Lower leg skin (tissue), 4 donors: ENCODE measurements around the gene SEMA6D. TPM values are rescaled to one million over a fixed set of nuclear protein-coding genes. Genes with fewer than 3 reads are reported as not detected.

Source experiments
- DNase-seq, 2 donors: peaks; one replicate each; pipeline ENCODE4 v3.0.0-alpha.2; 2019; ENCODE audit warnings: low spot score in 2 of 2
- H3K4me3 ChIP-seq: fragments of 200-600 bp; sonication (generic); 2 replicates; pipeline ENCODE4 v1.5.1; 2017; ENCODE audit warnings: mild to moderate bottlenecking, low read depth; ENCODE audit not compliant: poor library complexity, severe bottlenecking
- POLR2A ChIP-seq, 2 donors: fragments of 450-650 bp; IDR thresholded peaks; one replicate each; pipeline ENCODE4 v1.6.1; 2016 to 2017; ENCODE audit warnings: antibody characterized with exemption in 2 of 2, mild to moderate bottlenecking in 1 of 2, moderate library complexity in 1 of 2
- WGBS, 2 donors: methylation state at CpG; one replicate each; pipeline ENCODE4 v1.1.5; 2018; 5-methylcytosine and 5-hydroxymethylcytosine counted together
- intact Hi-C: fragments of 100-400 bp; cut with DNase I; formaldehyde crosslinking; loops from one replicate; pipeline ENCODE4 v1.15.0; 2023; ENCODE audit warnings: low total_unique reads
- total RNA-seq, 4 donors: library from RNA; depleted of rRNA; stranded (reverse); fragments of >200 nt; gene quantifications; one replicate each; pipeline ENCODE4 v1.1.0, GENCODE V29; 2016
- TF ChIP-seq, protein P1 (sequence below), 3 donors: fragments of 450-650 bp; IDR thresholded peaks; one replicate each; pipeline ENCODE4 v1.5.1; 2016; ENCODE audit warnings: antibody characterized with exemption in 3 of 3, mild to moderate bottlenecking in 3 of 3, moderate library complexity in 2 of 3

SEMA6D gene
- total RNA-seq, 4 donors from 2014 or later: 5.6 to 15.0 (median 6.6) TPM

DNA sequence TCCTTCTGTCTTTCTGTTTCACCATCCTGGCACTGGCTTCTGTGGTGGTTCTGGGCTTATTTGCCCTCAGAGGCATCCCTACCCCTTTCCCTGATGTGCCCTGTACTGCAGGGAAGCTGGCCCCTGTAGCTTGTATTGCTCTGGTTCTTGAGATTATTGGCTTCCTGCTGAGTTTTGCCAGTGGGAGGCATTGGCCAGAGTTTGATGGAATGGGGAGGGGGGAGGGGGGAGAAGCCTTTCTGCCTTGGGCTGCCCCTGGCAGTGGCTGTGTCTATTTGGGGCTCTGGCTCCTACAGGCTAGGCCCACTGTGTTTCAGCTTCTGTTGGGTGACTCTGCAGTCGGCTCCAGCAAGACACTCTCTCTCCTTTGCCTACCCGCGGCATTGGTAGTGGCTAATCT is 41.6 kb upstream of the SEMA6D start:
- WGBS, 2 donors: 79 to 91% methylated on average over 3 of the region's 3 CpGs

DNA sequence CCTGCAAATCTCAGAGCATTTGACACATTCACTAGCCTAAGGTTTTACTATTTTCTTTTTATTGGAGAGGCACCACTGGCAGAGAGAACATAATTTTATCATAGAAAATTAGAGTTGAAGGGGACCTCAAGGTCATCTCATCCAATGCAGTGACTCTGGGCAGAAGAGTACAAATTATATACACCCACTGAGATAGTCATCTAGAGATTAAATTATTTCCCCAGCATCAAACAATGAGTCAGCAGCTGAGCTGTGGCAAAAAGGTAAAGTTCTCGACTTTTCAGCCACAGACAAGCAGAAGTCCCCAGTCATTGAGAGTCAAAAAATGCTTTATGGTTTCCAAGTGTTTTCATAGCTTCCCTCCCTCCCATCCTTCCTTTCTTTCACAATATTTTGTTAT is 39.3 kb upstream of the SEMA6D start:
- TF ChIP-seq, protein P1, sequence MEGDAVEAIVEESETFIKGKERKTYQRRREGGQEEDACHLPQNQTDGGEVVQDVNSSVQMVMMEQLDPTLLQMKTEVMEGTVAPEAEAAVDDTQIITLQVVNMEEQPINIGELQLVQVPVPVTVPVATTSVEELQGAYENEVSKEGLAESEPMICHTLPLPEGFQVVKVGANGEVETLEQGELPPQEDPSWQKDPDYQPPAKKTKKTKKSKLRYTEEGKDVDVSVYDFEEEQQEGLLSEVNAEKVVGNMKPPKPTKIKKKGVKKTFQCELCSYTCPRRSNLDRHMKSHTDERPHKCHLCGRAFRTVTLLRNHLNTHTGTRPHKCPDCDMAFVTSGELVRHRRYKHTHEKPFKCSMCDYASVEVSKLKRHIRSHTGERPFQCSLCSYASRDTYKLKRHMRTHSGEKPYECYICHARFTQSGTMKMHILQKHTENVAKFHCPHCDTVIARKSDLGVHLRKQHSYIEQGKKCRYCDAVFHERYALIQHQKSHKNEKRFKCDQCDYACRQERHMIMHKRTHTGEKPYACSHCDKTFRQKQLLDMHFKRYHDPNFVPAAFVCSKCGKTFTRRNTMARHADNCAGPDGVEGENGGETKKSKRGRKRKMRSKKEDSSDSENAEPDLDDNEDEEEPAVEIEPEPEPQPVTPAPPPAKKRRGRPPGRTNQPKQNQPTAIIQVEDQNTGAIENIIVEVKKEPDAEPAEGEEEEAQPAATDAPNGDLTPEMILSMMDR (IDR thresholded peaks at IDR 0.05): no peak
- TF ChIP-seq POLR2A (IDR thresholded peaks at IDR 0.05): no peak
- intact Hi-C loops: no loop called here
- WGBS, 2 donors: 47 to 59% methylated on average over 1 of the region's 1 CpG
- H3K4me3 ChIP-seq: no peak overlapping the region
- no peak for DNase-seq

More for the DNA sequence above, 41.6 kb upstream of the SEMA6D start:
- intact Hi-C loops: no loop called here
- H3K4me3 ChIP-seq: no peak overlapping the region
- no peak for TF ChIP-seq POLR2A (IDR thresholded peaks at IDR 0.05)
- TF ChIP-seq, protein P1 (IDR thresholded peaks at IDR 0.05): no peak
- DNase-seq: no peak

DNA sequence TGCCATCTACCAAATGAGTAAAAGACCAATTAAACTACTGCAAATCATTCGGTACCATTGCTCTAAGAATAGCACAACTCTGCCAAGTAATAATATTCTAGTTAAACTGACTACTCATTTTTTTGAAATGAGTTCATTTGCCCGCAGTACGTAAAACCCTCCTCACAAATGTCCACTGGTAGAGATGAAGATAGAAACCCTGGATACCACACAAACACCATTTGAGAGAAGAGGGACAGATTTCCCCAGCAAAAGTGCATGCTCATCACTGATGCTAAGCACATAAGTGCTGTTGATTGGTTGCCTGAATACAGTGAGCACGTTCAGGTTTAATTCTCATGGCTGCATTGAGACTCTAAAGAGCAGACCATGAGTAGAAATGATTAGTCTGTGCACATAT is 34.6 kb upstream of the SEMA6D start:
- DNase-seq: no peak
- no peak overlapping the region for H3K4me3 ChIP-seq
- TF ChIP-seq, protein P1 (IDR thresholded peaks at IDR 0.05): no peak
- TF ChIP-seq POLR2A (IDR thresholded peaks at IDR 0.05): no peak
- intact Hi-C loops: no loop called here
- WGBS, 2 donors: 85 to 98% methylated on average over 4 of the region's 4 CpGs

DNA sequence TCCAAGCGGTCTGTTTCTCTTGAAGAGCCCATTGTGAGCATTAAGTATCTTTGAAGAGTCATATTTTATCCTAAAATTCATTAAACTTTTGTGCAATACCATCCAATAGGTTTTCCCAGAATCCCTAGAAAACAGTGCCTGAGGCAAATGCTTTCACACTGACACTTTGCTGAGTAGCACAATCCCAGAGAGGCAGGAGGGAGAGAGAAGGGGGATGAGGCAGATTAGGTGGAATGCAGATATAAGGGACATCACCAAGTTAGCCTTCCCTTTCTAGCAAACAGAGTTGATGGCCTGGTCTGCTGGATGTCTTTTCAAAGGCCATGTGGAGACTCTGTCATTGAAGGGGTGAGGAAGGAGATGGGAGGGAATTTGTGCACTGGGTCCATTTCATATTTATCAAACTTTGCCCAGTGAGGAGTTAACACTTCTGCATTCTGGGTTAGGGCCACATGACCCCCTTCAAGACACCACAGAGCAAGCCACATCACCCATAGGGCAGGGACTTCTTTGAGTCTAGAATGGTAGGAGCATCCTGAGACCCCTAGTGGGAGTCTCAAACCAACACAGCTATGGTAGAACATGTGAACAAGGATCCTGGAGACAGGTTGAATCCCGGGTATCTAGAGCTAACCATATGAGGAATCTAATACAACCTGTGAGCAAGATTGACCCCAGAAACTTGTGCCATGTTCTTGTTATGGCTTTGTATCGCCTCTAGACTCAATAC is 32.0 kb upstream of the SEMA6D start:
- intact Hi-C loops: no loop called here
- no peak for DNase-seq
- WGBS, 2 donors: 79 to 90% methylated on average over 3 of the region's 3 CpGs
- no peak for TF ChIP-seq POLR2A (IDR thresholded peaks at IDR 0.05)
- H3K4me3 ChIP-seq: no peak overlapping the region

DNA sequence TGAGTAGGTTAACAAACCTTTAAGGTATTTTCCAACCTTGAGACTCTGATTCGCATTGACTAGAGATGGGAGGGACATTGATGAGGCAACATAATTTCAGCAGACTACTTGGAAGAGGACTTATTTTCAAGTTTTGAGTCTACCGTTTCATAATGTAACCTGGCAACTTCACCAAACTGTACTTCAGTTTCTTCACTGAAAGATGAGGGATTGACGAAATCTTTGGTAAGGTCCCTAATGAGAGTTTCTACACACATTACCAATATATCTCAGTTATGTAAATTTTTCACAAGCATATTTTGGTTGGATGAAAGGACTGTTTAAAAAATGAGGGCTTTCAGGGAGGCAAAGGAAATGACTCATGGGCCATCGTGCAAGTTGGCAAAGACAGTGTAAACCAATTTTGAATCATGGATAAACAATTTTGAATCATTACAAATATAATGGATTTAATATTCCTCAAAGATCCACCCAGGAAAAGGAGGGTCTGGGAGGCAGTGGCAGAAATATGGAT is 28.7 kb upstream of the SEMA6D start:
- H3K4me3 ChIP-seq: no peak overlapping the region
- WGBS, 2 donors: 48 to 54% methylated on average over 4 of the region's 4 CpGs
- intact Hi-C loops: no loop called here
- DNase-seq: no peak
- no peak for TF ChIP-seq POLR2A (IDR thresholded peaks at IDR 0.05)
- TF ChIP-seq, protein P1 (IDR thresholded peaks at IDR 0.05): no peak

DNA sequence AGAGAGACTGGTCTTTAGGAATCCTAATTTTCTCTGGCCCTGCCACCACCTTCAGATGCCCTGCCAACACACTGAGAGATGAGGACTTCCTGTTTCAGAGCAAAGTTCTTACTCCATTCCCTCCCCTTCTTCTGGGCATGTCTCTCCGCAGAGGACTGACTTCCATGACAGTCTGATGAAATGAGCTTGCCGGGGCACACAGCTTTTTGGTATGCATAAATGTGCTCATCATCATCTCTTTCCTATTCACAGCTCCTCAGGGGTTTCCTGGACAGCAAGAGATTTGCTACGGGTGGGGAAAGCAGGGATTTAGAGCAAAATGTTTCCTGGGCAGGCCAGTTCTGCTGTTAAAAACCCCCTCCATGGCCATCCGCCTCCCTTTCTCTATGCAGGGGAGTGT is 27.6 kb upstream of the SEMA6D start:
- intact Hi-C loops: no loop called here
- 72 to 76% methylated on average over 4 of the region's 4 CpGs for WGBS, 2 donors
- no peak for DNase-seq
- H3K4me3 ChIP-seq: no peak overlapping the region
- TF ChIP-seq POLR2A (IDR thresholded peaks at IDR 0.05): no peak
- TF ChIP-seq, protein P1 (IDR thresholded peaks at IDR 0.05): no peak
